NCI-H2171 treated with DMSO at 0.1 percent for 48 hours (cell line): Measurements from ENCODE around the gene TEKT5.

Experiments used
- DNase-seq: peaks from one replicate; lab custom pipeline; 2025; lab: John Stamatoyannopoulos, UW

TEKT5 gene

GRCh38 chr16:10608687-10609401, 85.9 kb downstream of the TEKT5 start:
- no peak for DNase-seq

- no peak for DNase-seq
Observed at GRCh38 chr16:10607157-10607556, 87.6 kb downstream of the TEKT5 start.

- no peak for DNase-seq
Observed at GRCh38 chr16:10606607-10607006, 88.1 kb downstream of the TEKT5 start.

GRCh38 chr16:10605636-10606035, 89.1 kb downstream of the TEKT5 start:
- no peak for DNase-seq

- DNase-seq, result peak; percentile 52
Observed at GRCh38 chr16:10601444-10602408, 93.0 kb downstream of the TEKT5 start.

- peak; percentile 51 for DNase-seq
Observed at GRCh38 chr16:10600782-10601443, 93.8 kb downstream of the TEKT5 start.

GRCh38 chr16:10599626-10600025, 95.1 kb downstream of the TEKT5 start:
- DNase-seq, result no peak

- no peak for DNase-seq
Observed at GRCh38 chr16:10598157-10598556, 96.6 kb downstream of the TEKT5 start.

- no peak for DNase-seq
Observed at GRCh38 chr16:10597187-10597601, 97.5 kb downstream of the TEKT5 start.

- DNase-seq, result peak; percentile 96
Observed at GRCh38 chr16:10594312-10594950, 100.3 kb downstream of the TEKT5 start.

- no peak for DNase-seq
Observed at GRCh38 chr16:10592611-10593010, 102.1 kb downstream of the TEKT5 start.

- no peak for DNase-seq
Observed at GRCh38 chr16:10590342-10590741, 104.4 kb downstream of the TEKT5 start.

- no peak for DNase-seq
Observed at GRCh38 chr16:10589109-10589508, 105.6 kb downstream of the TEKT5 start.

- no peak for DNase-seq
Observed at GRCh38 chr16:10587622-10588021, 107.1 kb downstream of the TEKT5 start.

- DNase-seq, result no peak
Observed at GRCh38 chr16:10584981-10585438, 109.7 kb downstream of the TEKT5 start.

GRCh38 chr16:10583269-10583668, 111.5 kb downstream of the TEKT5 start:
- DNase-seq, result no peak

GRCh38 chr16:10581507-10581906, 113.2 kb downstream of the TEKT5 start:
- DNase-seq, result no peak

- DNase-seq, result no peak
Observed at GRCh38 chr16:10580883-10581247, 113.9 kb downstream of the TEKT5 start.

- DNase-seq, result peak; percentile 76
Observed at GRCh38 chr16:10579965-10580882, 114.5 kb downstream of the TEKT5 start, which contains the start of gene EMP2. EMP2 (minus strand) TSS chr16:10580598; CDS start chr16:10547617, 32,981 bp downstream.

GRCh38 chr16:10579575-10579964, 115.2 kb downstream of the TEKT5 start:
- DNase-seq, result no peak
